HG03442 (cell line): ENCODE results near the gene KIRREL3.

Source experiments
- ATAC-seq: cut with Tn5 transposase; IDR thresholded peaks from one replicate; pipeline ENCODE4 v1.9.1; 2021; ENCODE audit warnings: mild to moderate bottlenecking, moderate library complexity; ENCODE audit not compliant: unreplicated experiment

The KIRREL3 gene

GRCh38 chr11:126800009-126800408, 200.6 kb downstream of the KIRREL3 start:
- ATAC-seq: no peak

- no peak for ATAC-seq
These were observed 203.0 kb downstream of the KIRREL3 start for GRCh38 chr11:126797457-126798169.

GRCh38 chr11:126793596-126793995, 207.0 kb downstream of the KIRREL3 start:
- ATAC-seq: peak; percentile 53

DNA sequence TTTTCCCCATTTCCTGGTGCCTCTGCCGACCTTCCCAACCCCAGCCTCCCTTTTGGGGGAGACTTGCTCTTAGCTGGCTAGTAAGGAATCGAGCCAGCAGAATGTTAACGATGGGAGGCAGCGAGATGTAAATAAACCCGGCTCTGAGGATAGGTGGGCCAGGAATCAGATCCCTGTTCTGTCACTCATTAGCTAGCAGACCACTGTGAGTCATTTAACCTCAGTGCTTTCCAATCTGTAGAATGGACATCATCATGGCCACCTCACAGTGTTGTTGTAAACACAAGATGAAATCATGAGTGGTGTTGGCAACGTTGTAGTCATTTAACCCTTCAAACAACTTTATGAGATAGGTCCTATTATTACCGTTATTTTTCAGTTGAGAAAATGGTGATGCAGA, 208.6 kb downstream of the KIRREL3 start:
- ATAC-seq: no peak

- no peak for ATAC-seq
These were observed 209.1 kb downstream of the KIRREL3 start for GRCh38 chr11:126791446-126791845.

GRCh38 chr11:126790550-126791081, 210.0 kb downstream of the KIRREL3 start:
- ATAC-seq: no peak

DNA sequence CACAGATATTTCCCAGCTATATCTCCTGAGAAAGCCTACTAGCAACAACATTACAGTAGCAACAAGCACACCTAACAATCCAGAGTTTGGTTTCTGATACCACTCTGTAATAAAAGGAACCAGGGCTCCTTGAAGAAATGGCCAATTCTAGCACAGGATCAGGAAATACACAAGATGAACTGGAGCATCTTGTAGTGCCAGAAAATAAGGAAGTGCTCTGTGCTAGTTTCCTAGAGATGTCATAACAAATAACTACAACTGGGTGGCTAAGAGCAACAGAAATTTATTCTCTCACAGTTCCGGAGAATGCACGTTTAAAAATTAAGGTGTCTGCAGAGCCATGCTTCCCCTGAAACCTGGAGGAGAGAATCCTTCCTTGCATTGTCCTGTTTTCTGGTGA, 217.8 kb downstream of the KIRREL3 start:
- ATAC-seq: no peak

GRCh38 chr11:126781942-126782341, 218.6 kb downstream of the KIRREL3 start:
- no peak for ATAC-seq

DNA sequence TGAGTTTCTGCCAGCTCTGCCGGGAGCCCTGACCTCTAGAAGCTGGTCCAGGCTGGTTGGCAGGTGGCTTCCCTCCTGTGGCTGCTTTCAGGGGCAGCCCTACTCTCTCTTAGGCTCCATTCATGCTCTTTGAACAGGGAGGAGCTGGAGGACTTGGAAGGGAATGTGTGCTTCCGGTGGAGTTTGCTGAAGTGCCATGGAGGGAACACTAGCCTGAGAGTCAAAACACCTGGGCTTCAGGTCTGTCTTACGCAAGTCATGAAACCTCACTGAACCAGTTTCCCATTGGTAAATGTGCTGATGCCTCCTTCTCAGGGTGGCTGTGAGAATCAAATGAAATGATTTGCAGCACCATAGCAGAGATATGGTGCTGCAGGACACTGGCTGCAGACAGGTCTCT, 224.5 kb downstream of the KIRREL3 start:
- ATAC-seq: no peak

DNA sequence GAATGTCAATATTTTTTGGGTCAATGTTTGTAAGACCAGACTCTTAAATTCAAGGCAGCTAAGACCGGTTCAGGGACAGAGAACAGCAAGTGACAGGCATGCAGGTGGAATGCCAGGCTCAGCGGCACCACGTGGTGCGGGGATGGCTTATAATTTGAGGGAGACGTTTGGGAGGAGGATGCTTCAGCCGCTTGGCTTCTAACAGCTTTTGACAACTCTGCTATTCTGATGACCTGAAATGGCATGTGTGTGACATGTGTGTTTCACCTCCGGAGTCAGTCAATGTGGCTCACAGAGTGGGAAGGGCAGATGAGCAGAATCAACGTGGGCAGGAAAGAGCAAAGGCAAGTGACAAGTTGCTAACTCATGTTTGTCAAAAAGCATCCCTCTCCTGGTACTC, 228.3 kb downstream of the KIRREL3 start:
- no peak for ATAC-seq

DNA sequence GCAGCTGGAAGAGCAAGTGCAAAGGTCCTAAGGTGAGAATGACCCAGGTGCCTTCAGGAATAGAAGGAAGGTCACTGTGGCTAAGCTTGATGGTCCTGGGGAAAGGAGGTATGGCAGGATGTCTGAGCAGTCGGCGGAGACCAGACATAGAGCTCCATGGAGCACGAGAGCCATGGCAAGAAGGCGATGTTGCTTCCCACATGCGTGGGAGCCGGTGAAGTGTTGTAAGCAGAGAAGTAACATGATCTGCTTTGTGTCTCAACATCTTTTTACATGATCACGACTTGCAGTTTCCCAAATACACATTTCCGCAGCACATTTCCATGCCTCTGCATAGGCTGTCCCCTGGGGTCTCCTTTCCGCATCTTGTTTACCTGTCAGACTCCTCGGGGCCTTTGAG, 231.9 kb downstream of the KIRREL3 start:
- no peak for ATAC-seq

DNA sequence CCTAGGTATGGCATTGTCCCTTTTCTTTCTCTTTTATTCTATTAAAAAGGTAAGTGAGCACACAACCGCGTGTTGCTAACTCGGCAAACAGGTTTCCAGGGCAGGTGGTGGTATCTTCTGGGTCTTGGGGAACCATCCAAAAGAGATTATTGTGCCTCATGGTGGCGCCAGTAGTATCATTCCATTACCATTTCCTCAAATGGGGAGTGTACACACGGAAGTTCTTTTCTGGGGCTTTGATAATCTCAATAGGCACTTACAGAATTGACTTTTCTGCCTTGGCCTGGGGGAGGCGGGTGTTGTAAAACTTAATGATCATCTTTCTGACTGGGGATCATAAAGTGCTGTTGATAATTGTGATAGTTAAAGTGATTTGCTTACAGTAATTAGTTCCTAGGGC, 234.1 kb downstream of the KIRREL3 start:
- no peak for ATAC-seq

- no peak for ATAC-seq
These were observed 235.4 kb downstream of the KIRREL3 start for GRCh38 chr11:126765196-126765595.

- no peak for ATAC-seq
These were observed 236.3 kb downstream of the KIRREL3 start for GRCh38 chr11:126764231-126764630.

DNA sequence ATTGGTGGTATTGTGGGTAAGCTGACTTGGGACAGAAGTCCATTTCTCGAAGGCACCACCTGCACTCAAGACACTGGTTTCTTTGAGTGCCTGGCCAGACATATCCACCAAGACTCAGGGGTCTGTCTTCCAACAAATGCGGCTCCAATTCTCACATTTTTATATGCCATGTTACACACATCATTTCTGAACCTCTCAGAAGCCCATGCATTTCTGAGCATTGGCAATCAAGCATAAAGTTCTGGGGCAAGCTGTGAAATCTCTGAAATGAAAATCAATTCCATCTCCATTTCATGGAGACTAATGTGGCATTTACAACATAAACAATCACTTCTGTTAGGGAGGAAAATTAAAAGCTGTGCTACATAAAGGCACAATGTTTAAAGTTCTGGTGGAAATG, 243.7 kb downstream of the KIRREL3 start:
- no peak for ATAC-seq

DNA sequence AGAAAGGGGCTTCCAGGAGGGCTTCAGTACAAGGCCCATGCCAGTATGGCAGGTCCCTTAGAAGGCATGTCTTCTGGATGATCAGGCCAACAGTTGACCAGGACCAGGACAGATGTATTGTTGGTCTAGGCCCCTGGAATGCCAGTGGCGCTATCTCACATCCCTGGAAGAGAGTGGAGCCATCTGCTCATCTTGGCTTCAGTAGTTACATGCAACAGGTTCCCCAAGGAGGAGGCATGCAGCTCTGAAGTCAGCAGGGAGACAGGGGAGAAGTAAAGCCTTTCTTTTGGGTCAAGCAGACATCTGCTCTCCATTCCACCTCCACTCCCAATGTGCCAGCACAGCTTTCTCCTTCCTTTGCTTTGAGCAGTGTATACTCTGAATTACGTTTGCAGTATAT, 244.1 kb downstream of the KIRREL3 start:
- ATAC-seq: no peak

GRCh38 chr11:126755526-126755925, 245.0 kb downstream of the KIRREL3 start:
- no peak for ATAC-seq

- ATAC-seq: no peak
These were observed 245.8 kb downstream of the KIRREL3 start for GRCh38 chr11:126754591-126755426.

GRCh38 chr11:126753990-126754389, 246.6 kb downstream of the KIRREL3 start:
- no peak for ATAC-seq

- ATAC-seq: no peak
These were observed 249.3 kb downstream of the KIRREL3 start for GRCh38 chr11:126751242-126751641.

GRCh38 chr11:126748793-126749192, 251.8 kb downstream of the KIRREL3 start:
- no peak for ATAC-seq
